Caco-2 (cell line): ENCODE results near the gene IL9R. TPM values are rescaled to one million over a fixed set of nuclear protein-coding genes. Genes with fewer than 3 reads are reported as not detected.

ENCODE experiments used
- BruUV-seq: library from RNA; stranded (reverse); fragments of 400-500 nt; replicated peaks from 2 replicates; lab custom pipeline; 2021; lab: Mats Ljungman, UMichigan
- CTCF ChIA-PET: fragments of 300-600 bp; sonication (Branson Sonifier 250); formaldehyde crosslinking; loops from one replicate; lab custom pipeline; 2022; ENCODE audit warnings: antibody characterized with exemption; lab: Charles Lee
- POLR2A ChIA-PET: fragments of 300-600 bp; sonication (Branson Sonifier 250); formaldehyde crosslinking; loops from one replicate; lab custom pipeline; 2022; ENCODE audit warnings: antibody characterized with exemption; lab: Charles Lee
- DNase-seq, 2 experiments: peaks; one replicate each; pipeline versions ENCODE4 v3.0.0 to v3.0.0-alpha.2; 2020 to 2022
- H3K27me3 ChIP-seq: replicated peaks from 2 replicates; pipeline ENCODE4 v1.6.0; 2011; ENCODE audit warnings: low read length; ENCODE audit not compliant: control insufficient read depth, insufficient read depth
- H3K36me3 ChIP-seq: 2 replicates; pipeline ENCODE4 v1.5.1; 2011; ENCODE audit warnings: low read length; ENCODE audit not compliant: control insufficient read depth, insufficient read depth
- H3K4me1 ChIP-seq: fragments of 250-450 bp; sonication (Bioruptor Pico); 2 replicates; pipeline ENCODE4 v1.5.1; 2020; ENCODE audit warnings: mild to moderate bottlenecking
- H3K4me3 ChIP-seq: 2 replicates; pipeline ENCODE4 v1.5.1; 2011; ENCODE audit warnings: low read depth, mild to moderate bottlenecking, control low read depth, low read length
- H3K9me3 ChIP-seq: fragments of 250-450 bp; sonication (Bioruptor Pico); 2 replicates; pipeline ENCODE4 v1.5.1; 2020; ENCODE audit warnings: mild to moderate bottlenecking, moderate library complexity
- H3K27ac Mint-ChIP-seq: one replicate; pipeline ENCODE4 v1.8.0; 2022; ENCODE audit warnings: mixed read lengths; ENCODE audit not compliant: unreplicated experiment
- H3K27me3 Mint-ChIP-seq: one replicate; pipeline ENCODE4 v1.8.0; 2022; ENCODE audit warnings: mixed read lengths; ENCODE audit not compliant: insufficient read depth, unreplicated experiment
- H3K36me3 Mint-ChIP-seq: one replicate; pipeline ENCODE4 v1.8.0; 2022; ENCODE audit warnings: mild to moderate bottlenecking, mixed read lengths; ENCODE audit not compliant: insufficient read depth, unreplicated experiment
- H3K4me1 Mint-ChIP-seq: one replicate; pipeline ENCODE4 v1.8.0; 2022; ENCODE audit warnings: low read depth, mixed read lengths; ENCODE audit not compliant: unreplicated experiment
- H3K4me3 Mint-ChIP-seq: one replicate; pipeline ENCODE4 v1.8.0; 2022; ENCODE audit warnings: mild to moderate bottlenecking, moderate library complexity, mixed read lengths; ENCODE audit not compliant: unreplicated experiment
- H3K9me3 Mint-ChIP-seq: one replicate; pipeline ENCODE4 v1.8.0; 2022; ENCODE audit warnings: mixed read lengths; ENCODE audit not compliant: unreplicated experiment
- CTCF ChIP-seq, 2 experiments: fragments of 200-600 bp in 1 of 2; IDR thresholded peaks; 1 replicate in 1 of 2; 2 replicates in 1 of 2; pipeline versions ENCODE4 v1.5.1 to v1.8.0; 2011 to 2022; ENCODE audit warnings: antibody characterized with exemption in 1 of 2, control low read depth in 1 of 2, inconsistent platforms in 1 of 2, low read depth in 1 of 2, low read length in 1 of 2, mild to moderate bottlenecking in 1 of 2, moderate library complexity in 1 of 2; ENCODE audit not compliant: insufficient read depth in 1 of 2, severe bottlenecking in 1 of 2, unreplicated experiment in 1 of 2
- intact Hi-C: fragments of 100-400 bp; cut with micrococcal nuclease; formaldehyde crosslinking; loops from one replicate; pipeline ENCODE4 v1.10.0; 2022; ENCODE audit not compliant: unreplicated experiment
- total RNA-seq: library from RNA; stranded (reverse); gene quantifications from 2 replicates; pipeline ENCODE4 v1.2.3, GENCODE V29; 2022

Gene IL9R
- total RNA-seq, 1 experiment from 2014 or later, result not detected

- H3K27ac Mint-ChIP-seq, result no peak overlapping the region
- POLR2A ChIA-PET, result no interaction called here
- intact Hi-C loops, result no loop called here
- no peaks in the 10 kb centered on the region for H3K4me1 Mint-ChIP-seq
- no peaks in the 10 kb centered on the region for H3K9me3 ChIP-seq
- H3K4me3 ChIP-seq, result no peak overlapping the region
- H3K36me3 Mint-ChIP-seq, result no peaks in the 10 kb centered on the region
- H3K27me3 ChIP-seq, result no peaks in the 10 kb centered on the region
- H3K4me1 ChIP-seq, result no peaks in the 10 kb centered on the region
- no peak for DNase-seq
- H3K36me3 ChIP-seq, result no peaks in the 10 kb centered on the region
- H3K27me3 Mint-ChIP-seq, result no peaks in the 10 kb centered on the region
- CTCF ChIA-PET, result no interaction called here
- BruUV-seq, result no TSS peak
- no peaks in the 10 kb centered on the region for H3K9me3 Mint-ChIP-seq
- H3K4me3 Mint-ChIP-seq, result no peak overlapping the region
- no peak for TF ChIP-seq CTCF (IDR thresholded peaks at IDR 0.05; ENCODE audit: insufficient read depth in 1 of 2, low read depth in 1 of 2, low read length in 1 of 2, severe bottlenecking in 1 of 2, unreplicated experiment in 1 of 2)
Measured at GRCh38 chrX:156003486-156004185, 6.1 kb downstream of the IL9R start.

- H3K36me3 Mint-ChIP-seq, result no peaks in the 10 kb centered on the region
- ChIA-PET POLR2A (no interaction called here), CTCF (no interaction called here)
- no peak overlapping the region for H3K27ac Mint-ChIP-seq
- no peak for TF ChIP-seq CTCF (IDR thresholded peaks at IDR 0.05; ENCODE audit: insufficient read depth in 1 of 2, low read depth in 1 of 2, low read length in 1 of 2, severe bottlenecking in 1 of 2, unreplicated experiment in 1 of 2)
- no peak overlapping the region for H3K4me3 Mint-ChIP-seq
- no peaks in the 10 kb centered on the region for H3K9me3 Mint-ChIP-seq
- no peak for DNase-seq
- no peaks in the 10 kb centered on the region for H3K36me3 ChIP-seq
- no peak overlapping the region for H3K4me3 ChIP-seq
- no TSS peak for BruUV-seq
- H3K9me3 ChIP-seq, result no peaks in the 10 kb centered on the region
- no peaks in the 10 kb centered on the region for H3K27me3 ChIP-seq
- no peaks in the 10 kb centered on the region for H3K4me1 ChIP-seq
- no peaks in the 10 kb centered on the region for H3K27me3 Mint-ChIP-seq
- H3K4me1 Mint-ChIP-seq, result no peaks in the 10 kb centered on the region
- intact Hi-C loops, result no loop called here
Measured at GRCh38 chrX:156004256-156004655, 6.8 kb downstream of the IL9R start.

GRCh38 chrX:156004740-156005139 lies 7.2 kb downstream of the IL9R start:
- Histone ChIP-seq H3K4me1 (no peaks in the 10 kb centered on the region), H3K4me3 (no peak overlapping the region), H3K36me3 (no peaks in the 10 kb centered on the region), H3K27me3 (no peaks in the 10 kb centered on the region), H3K9me3 (no peaks in the 10 kb centered on the region)
- no peak for DNase-seq
- ChIA-PET POLR2A (no interaction called here), CTCF (no interaction called here)
- BruUV-seq, result no TSS peak
- H3K9me3 Mint-ChIP-seq, result no peaks in the 10 kb centered on the region
- no peaks in the 10 kb centered on the region for H3K36me3 Mint-ChIP-seq
- no peaks in the 10 kb centered on the region for H3K4me1 Mint-ChIP-seq
- H3K27ac Mint-ChIP-seq, result no peak overlapping the region
- no peak for TF ChIP-seq CTCF (IDR thresholded peaks at IDR 0.05; ENCODE audit: insufficient read depth in 1 of 2, low read depth in 1 of 2, low read length in 1 of 2, severe bottlenecking in 1 of 2, unreplicated experiment in 1 of 2)
- no peaks in the 10 kb centered on the region for H3K27me3 Mint-ChIP-seq
- no peak overlapping the region for H3K4me3 Mint-ChIP-seq
- intact Hi-C loops, result no loop called here
